IPS-NIHi11 (cell line): Measurements from ENCODE around the gene ARMC9.
A peak's percentile ranks its signal among the peaks of the same experiment; 100 is the strongest.
"Not testable (repeated sequence)": the region's sequence is repeated elsewhere in the genome, so short reads cannot be mapped to it uniquely, and the experiment has no call there.

Experiments
- DNase-seq: peaks from one replicate; pipeline ENCODE4 v3.0.0; 2012; ENCODE audit warnings: mixed read lengths, low spot score

Gene ARMC9

DNA sequence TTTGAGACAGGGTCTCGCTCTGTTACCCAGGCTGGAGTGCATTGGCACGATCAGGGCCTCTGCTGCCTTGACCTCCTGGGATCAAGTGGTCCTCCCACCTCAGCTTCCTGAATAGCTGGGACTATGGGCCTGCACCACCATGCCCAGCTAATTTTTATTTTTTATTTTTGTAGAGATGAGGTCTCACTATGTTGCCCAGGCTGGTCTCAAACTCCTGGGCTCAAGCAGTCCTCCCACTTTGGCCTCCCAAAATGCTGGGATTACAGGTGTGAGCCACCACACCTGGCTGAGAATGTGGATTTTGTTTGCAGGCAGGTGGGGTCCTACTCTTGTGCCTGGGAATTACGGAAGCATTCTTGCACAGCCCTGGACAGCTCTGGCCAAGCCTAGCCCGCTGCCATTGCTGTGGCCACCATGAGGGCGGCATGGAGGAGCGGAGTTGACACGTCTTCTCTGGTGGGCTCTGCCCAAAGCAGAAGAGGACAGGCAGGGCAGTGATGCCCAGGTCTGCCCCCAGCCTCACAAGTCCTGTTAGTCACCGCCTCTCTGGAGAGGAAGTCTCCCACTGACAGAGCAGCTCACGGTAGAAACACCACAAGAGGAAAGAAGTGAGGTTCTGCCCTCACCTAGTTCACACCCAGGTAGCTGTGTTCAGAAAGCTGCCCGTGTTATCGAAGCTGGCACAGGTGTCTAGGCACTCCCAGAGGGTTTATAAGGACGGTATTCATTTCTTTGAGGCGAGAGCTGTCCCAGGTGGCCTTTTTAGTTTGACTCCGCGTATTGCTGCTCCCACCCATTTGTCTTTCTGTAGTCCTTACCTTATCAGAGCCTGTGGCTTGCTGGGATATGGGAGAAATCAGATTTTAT, 46.2 kb downstream of the ARMC9 start:
- no peak for DNase-seq

DNA sequence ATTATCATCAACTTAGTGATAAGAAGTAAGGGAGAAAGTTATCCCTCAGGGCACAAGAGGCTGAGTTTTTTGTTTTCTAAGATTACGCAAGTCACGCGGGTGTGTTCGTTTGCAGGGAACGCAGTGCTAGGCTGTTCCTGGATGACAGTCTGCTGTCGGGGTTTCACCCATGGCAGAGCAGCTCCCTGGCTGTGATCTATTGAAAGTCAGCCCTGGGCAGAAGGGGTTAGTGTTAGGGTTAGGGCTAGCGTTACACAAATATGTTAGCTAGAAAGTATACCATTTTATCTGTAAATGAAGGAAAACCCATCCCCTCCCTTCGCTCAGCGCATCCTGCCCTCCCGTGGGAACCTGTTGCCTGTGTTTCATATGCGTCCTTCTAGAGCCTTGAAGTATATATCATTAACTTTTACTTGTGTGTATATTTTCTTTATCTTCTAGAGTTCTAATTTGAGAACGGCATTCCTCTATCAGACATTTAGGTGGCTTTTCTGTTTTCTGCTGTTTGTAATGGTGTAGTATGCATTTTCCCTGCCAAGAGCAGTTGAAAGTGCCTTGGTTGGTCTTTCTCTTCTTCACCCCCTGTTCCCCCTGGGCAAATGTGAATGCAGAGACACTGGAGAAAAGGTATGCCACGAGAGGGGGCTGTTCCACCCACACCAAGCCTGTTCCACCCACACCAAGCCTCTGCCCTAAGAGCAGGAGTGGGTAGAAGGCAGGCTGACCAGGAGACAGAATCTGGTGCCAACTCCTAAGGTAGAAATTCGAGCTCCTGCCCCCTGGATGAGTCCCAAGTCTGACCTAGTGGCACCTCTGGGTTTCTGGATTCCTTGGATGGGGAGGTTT, 47.0 kb downstream of the ARMC9 start:
- DNase-seq: no peak

DNA sequence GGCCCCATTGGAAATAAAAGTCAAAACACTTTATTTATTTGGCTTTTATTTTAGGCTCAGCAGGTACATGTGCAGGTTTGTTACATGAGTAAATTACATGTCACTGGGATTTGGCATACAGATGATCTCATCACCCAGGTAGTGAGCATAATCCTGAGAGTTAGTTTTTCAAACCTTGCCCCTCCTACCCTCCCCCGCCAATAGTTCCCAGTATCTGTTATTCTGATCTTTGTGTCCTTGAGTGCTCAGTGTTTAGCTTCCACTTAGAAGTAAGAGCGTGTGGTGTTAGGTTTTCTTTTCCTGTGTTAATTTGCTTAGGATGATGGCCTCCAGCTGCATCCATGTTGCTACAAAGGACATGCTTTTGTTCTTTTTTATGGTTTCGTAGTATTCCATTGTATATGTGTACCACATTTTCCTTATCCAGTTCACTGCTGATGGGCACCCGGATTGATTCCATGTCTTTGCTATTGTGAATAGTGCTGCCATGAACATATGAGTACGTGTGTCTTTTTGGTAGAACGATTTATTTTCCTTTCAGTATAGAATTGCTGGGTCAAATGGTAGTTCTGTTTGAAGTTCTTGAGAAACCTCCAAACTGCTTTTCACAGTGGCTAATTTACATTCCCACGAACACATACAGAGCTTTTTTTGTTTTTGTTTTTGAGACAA, 47.9 kb downstream of the ARMC9 start:
- DNase-seq: no peak

GRCh38 chr2:231250146-231250545, 51.7 kb downstream of the ARMC9 start:
- no peak for DNase-seq

DNA sequence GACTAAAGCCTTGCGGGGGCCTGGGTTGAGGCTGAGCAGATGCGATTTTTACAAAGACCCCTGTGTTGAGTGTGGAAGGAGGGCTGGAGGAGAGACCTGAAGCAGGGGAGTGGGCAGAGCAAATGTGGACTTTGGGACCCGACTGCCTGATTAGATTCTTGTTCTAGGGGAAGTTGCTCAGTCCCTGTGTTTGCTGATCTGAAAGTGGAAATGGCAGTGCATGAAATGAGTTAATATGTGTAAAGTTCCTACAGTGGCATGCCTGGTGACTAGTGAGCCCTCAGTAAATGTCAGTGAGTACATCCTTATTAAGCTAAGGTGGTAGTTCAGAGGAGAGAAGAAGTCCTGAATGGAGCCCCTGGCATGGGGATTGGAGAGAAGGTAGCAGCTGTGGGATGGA, 52.3 kb downstream of the ARMC9 start:
- no peak for DNase-seq

DNA sequence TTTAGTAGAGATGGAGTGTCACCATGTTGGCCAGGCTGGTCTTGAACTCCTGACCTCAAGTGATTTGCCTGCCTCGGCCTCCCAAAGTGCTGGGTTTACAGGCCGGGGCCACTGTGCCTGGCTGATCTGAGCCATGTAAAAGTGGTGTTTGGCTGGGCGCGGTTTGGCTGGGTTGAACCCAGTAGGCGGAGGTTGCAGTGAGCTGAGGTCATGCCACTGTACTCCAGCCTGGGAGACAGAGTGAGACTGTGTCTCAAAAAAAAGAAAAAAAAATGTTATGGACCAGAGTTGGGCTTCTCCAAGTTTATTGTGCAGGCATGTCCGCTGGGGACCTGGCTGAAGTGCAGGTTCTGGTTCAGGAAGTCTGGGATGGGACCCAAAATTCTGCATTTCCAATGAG, 54.9 kb downstream of the ARMC9 start:
- DNase-seq: not testable (repeated sequence)

DNA sequence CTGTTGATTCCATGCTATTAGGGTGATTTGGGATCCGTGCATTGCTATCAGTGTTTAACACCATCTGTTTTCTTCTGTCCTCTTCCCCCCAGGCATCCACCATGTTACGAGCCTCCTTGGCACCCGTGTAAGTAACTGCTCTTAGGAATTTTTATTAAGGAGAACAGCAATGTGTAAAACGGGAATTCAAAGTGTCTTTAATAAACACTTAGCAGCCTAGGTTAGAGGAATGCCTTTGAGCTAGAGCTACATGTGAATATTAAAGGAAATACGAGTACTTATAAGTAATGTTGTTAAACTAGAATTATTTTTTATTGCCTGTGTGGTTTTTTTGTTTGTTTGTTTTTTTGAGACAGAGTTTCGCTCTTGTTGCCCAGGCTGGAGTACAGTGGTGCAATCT, 58.1 kb downstream of the ARMC9 start:
- no peak for DNase-seq

DNA sequence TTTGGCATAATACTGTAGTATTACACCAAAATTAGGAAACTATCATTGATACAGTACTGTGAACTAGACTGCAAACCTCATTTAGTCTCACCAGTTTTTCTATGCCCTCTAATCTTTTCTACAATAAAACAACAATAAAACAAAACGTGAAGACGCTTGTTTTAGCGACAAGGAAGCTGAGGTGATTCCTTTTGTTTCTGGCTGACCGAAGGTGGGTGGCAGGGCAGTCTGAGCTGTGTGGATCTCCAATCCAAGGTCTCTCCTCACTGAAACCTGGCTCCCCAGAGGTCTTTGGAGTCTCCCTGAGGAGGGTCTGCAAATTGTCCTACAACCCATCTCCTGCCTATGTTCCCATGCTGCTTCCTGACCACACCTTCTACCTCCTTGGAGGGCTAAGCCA, 59.3 kb downstream of the ARMC9 start:
- no peak for DNase-seq

GRCh38 chr2:231258701-231259100, 60.3 kb downstream of the ARMC9 start:
- DNase-seq: no peak

- DNase-seq: no peak
Measured at GRCh38 chr2:231259104-231259503, 60.7 kb downstream of the ARMC9 start.

GRCh38 chr2:231260442-231261208, 62.2 kb downstream of the ARMC9 start:
- DNase-seq: peak; percentile 18

GRCh38 chr2:231263118-231263831, 64.8 kb downstream of the ARMC9 start:
- DNase-seq: no peak

DNA sequence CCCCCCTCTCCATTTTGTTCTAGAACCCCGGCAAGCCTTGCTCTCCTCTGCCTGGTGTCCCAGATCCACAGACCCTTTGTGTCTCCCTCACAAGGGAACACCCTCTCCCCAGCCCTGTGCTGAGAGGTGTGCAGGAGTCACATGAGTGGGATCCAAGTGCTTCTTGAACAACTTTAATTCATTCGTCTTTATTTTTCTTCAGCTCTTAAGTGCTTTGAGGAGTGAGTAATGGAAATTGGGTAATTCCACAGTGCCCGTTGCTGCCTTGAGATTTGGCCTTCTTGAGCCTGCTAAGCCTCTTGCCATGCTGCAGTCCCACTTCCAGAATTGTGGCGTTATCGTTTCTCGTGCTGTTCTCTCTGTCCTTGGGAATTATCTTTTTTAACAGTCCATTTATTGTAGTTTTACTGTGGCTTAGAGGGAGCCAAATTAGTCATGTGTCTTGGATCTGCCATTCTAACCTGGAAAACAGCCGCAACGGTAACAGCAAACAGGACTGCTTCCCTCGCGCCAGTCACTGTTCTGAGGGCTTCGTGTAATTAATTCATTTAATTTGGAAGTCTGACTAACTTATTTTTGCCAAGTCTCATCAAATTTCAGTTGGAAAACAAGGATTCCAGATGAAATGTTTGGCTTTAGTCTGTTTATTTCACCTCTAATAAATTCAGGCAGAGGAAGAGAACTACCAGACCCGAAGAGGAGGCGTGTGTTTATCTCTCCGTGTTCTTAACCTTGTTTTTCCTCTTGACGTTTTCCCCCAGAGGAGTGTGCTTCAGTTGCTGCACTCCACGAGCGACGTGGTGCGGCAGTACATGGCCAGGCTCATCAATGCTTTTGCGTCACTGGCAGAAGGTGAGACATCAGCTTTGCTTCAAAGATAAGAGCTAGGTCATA, 72.0 kb downstream of the ARMC9 start:
- DNase-seq: no peak

DNA sequence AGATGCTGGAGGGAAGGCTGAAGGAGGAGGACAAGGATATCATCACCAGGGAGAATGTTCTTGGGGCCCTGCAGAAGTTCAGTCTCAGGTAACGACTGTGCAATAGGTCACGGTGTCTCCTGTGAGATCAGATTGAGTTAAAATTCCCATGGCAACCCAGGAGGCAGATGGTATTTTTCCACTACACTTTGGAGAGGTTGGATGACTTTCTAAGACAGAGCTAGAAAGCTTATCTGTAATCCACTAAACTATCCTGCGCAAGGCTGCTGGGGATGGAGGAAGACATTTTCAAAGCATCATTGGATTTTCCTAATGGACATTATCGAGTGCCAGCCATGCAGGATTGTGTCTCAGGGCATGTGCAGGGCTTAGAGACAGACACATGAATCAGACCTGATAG, 74.6 kb downstream of the ARMC9 start:
- DNase-seq: no peak

- no peak for DNase-seq
Measured at GRCh38 chr2:231276987-231277386, 78.6 kb downstream of the ARMC9 start.

GRCh38 chr2:231277962-231278361, 79.5 kb downstream of the ARMC9 start:
- DNase-seq: no peak

- no peak for DNase-seq
Measured at GRCh38 chr2:231278868-231279267, 80.4 kb downstream of the ARMC9 start.

DNA sequence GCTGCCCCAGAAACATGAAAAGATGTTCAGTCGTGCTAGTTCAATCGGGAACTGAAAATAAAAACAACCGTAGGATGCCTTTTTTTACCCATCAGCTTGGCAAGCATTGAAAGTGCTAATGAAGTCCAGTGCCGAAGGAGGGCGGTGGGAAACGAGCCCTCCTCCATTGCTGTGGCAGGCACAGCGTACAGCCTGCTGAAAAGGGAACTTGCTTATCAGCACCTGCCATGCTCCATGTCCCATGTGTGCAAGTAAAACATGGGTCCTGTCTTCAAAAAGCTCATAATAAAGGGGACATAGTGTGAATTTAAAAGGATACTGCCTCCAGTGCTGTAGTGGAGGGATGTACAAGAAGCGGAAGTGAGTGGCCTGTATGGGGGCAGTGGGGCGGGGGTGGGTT, 82.4 kb downstream of the ARMC9 start:
- DNase-seq: no peak

GRCh38 chr2:231284296-231284695, 85.9 kb downstream of the ARMC9 start:
- no peak for DNase-seq

- no peak for DNase-seq
Measured at GRCh38 chr2:231286964-231287363, 88.5 kb downstream of the ARMC9 start.
